NCI-H82 treated with DMSO at 0.1 percent for 48 hours (cell line): ENCODE measurements around the gene SNORC.

Experiments
- DNase-seq: peaks from one replicate; lab custom pipeline; 2025; ENCODE audit not compliant: unreplicated experiment; lab: John Stamatoyannopoulos, UW

The SNORC gene

DNA sequence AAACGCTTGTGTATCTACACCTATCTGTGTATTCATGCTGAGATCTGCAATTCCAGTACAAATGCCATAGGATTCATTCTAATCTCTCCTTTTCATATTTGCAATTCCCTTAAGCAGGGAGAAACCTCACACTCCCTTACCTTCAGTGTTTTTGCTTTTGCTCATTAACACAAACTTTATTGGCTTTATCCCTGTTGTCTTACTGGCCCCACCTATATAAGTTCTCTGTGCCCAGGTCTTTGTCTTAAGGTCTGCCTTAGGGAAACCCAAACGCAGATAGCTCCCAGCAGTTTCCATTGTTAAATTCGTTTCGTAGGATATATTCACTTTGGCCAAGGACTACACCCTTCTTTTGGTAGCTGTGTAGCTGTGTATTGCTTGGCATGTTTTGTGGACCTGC is 4.0 kb upstream of the SNORC start:
- DNase-seq = no peak

DNA sequence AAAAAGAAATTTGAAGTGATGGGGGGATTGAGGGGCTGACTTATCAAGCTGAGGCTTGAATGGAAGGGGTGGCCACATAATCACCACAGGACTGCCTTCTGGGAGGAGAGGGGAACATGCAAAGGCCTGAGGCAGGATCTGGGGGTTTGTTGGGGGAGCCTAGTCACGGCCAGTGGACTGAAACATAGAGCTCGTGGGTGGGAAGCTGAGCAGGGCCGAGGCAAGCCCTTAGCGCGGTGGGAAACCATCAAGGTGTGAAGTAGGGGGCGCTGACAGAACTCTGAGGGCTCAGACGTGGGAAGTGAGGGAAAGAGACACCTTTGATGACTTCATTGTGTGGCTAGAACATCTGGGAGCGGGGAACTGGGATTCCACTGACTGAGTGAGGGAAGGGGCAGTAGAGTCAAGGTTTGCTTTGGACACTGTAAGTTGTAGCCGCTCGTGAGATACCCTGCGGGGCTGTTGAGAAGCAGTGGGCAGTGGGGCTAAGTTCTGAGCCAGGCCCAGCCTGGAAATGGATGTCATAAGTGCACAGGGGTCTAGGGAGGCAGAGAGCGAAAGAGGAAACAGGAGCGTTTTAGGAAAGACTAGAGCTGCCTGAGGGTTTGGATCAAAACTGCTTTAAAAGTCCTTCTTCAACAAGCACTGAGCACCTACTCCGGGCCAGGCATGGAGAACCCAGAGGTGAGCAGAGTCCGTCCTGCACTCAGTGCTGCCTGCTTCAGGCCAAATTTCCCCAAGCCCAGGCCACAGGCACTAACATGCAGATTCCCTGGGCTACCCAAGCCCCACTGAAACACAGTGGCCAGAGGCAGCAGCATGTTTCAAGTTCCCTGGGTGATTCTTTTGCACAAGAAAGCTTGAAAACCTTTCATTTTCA is 686 bp upstream of the SNORC start:
- DNase-seq = no peak

DNA sequence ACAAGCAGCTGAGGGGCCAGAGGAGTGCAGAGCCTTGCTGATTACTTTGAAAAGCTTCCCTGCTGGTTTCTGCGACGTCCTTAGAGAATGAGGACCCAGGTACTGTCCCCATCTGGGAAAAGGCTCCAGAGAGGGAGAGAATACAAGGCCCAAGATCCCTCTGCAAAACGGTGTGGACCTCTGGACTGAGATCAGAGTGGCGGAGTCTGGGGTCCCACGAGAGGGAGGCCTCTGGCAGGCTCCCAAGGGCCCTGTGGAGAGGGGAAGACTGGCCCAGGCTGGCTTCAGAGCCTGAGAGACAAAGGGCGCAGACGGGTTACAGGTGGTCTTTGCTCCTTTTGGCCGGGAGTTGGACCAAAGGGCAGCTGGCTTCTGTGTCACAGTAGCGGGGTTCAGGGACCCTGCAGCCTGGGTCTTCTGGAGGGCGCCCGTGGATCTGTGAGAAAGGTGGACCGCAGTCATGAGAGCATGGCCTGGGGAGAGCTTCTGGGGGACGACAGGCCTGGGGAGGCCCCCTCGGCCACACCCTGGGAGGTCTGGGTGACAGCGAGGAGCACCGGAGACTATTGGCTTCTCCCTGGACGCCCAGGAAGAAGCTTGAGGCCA is 805 bp downstream of the SNORC start:
- no peak for DNase-seq

DNA sequence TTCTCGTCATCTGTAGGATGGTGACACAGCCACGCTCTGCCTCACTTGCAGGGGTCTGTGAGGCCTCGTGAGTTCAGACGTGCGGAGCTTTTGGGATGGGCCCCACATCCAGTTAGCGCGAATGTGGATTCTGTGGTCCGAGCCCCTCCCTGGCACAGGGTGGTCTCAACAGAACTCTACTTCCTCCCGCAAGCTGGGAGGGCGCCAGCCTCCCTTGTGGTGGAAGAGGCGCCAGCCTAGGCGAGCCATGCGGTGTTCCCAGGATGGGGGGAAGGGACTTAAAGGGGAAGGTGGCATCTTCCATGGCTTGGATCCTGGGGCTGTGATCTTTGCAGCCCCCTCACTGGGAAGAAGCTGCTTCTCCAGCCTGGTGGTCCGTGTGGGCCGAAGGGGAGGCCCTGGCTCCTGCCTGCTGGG is 1.4 kb downstream of the SNORC start:
- DNase-seq = no peak

DNA sequence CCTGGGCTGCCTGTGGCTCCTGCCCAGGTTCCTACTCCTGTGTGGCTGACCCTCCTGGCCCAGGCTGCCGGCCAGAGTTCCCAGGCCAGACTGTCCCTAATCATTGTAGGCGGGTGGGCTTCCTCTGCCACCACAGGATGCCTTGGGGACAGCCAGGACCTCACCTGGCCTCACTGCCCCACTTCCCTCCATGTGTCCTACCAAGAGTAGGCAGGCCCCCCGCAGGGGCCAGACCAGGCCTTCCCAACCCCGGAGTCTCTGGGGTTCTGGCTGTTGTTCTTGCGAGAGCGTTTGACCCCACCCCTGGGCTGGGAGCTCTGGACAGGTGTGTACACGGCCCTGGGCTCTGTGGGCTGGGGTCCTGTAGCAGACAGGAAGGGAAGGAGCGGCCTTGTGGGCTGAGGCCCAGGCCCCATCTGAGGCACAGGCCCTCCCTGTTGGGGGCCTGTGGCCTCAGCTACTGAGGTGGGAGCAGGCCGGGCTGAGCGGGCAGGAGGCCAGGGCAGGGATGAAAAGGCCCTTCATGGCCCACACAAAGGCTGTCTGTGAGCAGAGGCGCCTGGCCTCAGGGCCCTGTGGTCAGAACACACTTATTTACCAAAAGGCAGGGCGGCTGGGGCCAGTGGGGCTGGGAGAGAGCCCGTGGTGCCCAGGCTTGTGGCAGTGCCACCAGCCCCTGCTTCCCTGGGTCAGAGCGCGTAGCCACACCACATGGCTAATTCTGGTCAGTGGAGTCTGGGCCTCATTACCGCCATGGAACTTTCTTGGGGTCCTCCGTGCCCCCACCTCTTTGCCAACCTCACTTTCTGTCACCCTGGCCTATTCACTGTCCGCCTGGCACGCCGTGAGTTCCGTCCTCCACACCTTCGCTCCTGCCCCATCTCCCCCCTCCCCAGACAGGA is 2.0 kb downstream of the SNORC start:
- DNase-seq = no peak

DNA sequence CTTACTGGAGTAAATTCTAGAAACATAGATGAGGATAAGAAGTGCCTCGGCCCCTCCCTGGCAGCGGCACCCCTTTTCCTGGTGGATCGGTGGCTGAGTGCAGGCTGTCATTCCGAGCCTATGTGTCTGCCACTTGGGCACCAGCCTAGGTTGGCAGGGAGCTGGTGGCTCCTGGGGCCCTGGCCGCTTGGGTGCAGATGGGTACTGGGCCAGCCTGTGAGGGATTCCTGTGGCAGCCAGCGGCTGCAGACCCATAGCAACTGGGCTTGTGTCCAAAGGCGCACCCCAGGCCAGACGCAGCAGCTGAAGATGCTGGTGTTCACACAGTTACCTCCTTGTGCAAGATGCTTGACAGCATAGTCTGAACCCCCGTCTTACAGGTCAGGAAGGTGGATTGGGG is 2.8 kb downstream of the SNORC start:
- DNase-seq = no peak

DNA sequence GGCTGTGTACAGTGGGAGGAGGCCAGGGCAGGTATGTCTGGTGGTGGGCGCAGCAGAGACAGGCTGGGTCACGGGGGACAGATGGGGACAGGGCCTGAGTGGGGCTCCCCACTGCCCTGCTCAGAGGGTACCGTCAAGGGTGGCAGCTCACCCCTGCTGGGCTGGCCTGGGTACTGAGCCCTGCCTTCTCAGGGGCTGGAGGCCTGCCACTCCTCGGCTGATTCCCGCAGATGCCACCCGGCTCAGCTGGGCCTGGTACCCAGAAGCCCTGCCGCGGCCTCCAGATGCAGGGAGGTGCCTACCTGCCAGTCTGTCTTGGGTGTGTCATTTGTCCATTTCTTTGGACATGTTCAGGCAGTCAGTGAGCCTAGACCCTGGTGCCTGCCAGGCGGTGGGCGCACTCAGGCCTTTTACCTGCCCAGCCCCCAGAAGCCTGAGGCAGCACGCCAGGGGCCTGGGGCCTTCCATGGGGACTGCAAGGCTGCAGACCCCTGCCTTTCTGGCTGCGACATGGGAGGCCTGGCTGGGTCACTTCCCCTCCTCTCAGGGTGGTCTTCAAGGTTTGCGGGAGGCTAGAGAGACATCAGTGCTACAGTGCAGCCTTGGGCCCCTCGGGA is 3.3 kb downstream of the SNORC start:
- no peak for DNase-seq

DNA sequence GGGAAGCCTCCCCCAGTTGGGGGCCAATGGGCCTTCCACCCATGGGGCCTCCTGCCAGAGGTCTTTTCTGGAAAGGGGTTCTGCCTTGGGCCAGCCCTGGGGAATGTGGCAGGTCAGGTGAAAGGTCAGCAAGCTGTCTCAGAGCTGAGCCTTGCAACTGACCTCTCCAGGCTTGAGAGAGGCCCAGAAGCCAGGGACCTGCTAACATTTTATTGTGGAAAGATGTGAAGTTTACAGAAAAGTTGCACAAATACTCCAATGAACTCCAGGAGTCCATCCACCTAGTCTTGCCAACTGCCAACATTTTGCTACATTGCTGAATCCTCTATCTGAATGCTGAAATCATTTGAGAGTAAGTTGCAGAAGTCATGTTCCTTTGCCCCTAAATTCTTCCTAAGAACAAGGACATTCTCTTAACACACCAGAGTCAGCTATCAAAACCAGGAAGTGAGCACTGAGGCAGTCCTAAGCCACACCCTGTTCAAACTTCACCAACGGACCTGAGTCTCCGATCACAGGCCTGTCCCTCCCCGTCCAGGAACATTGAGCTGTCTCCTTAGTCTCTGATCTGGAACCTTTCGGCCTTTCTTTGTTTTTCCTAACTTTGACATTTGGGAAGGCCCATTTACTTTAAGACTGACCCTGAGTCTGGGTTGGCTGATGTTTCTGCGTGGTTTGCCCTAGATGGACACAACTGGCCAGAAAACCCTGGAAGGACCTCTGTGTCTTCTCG is 4.0 kb downstream of the SNORC start:
- DNase-seq = no peak

DNA sequence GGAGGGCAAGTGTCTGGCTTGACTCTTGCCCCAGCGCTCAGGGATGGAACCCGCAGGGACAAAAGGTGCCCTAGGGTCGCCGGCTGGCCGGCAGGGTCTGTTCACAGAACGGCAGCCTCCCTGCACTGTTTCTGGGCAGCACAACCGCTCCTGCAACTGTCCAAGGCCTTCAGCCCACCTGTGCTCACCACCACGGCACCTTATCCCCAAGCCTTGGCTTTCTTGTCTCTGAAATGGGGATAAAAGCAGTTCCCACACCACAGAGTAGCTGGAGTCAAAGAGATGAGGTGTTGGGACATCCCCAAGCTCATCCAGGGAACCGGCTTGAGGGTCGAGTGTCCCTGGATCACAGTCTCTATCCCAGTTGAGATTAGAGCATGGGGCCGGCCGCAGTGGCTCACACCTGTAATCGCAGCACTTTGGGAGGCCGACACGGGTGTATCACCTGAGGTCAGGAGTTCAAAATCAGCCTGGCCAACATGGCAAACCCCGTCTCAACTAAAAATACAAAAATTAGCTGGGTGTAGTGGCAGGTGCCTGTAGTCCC is 4.7 kb downstream of the SNORC start:
- no peak for DNase-seq

DNA sequence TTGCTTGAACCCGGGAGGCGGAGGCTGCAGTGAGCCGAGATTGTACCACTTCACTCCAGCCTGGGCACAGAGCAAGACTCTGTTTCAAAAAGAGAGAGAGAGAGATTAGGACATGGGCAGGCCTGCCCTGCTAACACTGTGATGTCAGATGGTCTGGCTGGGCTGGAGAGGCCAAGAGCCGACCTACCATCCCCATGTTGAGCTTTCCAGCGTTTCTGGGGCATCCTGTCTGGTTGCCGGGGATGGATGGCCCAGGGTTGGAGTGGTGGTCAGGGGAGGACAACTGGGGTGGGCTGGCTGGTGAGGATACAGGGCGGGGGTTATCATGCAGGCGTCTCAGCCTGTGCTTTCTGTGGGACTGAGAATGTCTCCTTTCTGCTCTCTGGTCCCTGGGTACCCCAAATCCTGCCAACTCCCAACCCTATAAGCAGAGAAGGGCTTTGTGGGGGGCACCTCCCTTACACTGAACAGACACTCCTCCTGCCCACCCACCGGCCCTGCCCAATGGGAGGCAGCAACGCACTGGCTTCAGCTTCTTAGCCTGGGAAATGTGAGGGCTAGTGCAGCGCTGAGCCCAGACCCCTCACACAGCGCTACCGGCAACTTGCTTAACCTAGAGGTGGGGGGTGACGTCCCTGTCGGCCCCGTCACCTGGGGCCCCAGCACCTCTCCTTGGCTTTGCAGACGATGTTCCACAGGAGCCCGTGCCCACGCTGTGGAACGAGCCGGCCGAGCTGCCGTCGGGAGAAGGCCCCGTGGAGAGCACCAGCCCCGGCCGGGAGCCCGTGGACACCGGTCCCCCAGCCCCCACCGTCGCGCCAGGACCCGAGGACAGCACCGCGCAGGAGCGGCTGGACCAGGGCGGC is 5.4 kb downstream of the SNORC start:
- no peak for DNase-seq

DNA sequence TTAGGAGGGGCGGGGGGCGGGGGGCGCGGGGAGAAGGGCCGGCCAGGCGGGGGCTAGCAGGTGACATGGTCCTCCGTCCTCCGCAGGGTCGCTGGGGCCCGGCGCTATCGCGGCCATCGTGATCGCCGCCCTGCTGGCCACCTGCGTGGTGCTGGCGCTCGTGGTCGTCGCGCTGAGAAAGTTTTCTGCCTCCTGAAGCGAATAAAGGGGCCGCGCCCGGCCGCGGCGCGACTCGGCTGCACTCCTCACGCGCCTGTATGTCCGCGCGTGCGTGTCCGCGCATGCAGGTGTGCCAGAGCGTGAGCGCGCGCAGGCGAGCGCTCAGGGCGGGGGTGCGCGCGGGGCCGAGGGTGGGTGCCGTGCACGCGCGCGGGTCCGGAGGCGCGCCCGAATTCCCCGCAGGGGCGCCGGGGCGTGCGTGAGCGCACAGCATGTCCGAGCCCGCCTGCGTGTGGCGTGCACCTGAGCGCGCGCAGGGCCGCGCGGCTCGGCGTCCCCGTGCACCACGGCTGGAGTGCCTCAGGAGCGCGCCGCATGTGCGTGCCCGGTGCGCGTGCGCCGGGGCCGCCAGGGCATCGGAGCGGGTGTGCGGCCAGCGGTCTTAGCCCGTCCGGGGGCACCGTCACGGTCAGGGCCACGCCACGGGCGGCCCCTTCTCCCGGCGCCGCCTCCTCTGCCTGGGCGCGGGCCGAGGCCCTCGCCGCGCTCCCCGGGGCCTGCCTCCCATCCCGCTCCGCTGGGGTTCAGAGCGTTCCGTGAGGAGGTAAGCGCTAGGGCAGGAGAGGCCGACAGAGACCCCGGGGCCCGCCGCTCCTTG is 6.3 kb downstream of the SNORC start:
- no peak for DNase-seq

DNA sequence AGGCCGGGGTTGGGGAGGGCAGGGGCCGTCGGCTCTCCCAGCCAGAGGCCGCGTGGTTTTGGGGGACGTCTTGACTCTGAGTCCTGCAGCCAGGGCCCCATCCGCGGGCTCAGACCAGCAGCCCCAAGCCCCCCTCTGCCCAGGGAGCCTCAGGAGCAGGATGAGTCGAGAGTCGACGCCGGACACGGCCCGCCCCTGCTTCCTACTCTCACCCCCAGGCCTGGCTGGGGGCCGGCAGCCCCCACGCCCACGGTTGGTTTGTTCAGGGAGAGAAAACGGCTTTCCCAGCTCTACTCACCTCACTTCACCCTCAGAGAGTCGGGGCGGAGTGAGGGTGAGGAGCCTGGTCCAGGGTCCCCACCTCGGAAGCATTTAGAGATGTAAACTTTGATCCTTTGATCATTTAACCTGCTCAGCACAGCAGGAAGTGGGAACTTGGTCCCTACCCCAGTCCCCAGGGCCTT is 6.9 kb downstream of the SNORC start:
- no peak for DNase-seq

DNA sequence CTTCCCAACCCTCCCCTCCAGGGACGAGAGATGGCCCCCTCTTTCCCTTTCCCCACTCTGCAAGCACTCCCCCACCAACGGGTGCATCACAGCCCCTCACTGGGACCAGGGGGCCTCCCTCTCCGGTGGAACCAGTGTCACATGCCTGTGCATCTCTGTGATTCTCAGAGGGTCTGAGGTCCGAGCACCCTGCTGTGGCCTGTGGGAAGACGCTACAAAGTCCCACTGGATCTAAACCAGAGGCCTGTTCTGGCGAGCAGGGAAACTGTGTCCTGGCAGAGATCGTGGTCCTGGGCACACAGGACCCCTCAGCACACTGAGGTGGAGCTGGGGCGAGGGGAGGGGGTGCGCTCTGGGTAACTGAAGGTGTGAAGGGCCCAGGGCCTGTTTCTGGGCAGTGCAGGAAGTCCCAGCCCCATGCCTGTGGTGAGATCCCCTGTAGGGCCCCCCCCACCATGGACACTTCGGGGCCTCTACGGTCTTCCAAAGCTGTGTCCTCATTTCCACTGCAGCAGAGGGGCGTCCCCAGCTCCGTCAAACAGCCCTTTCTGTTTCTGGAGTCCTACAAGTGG is 8.0 kb downstream of the SNORC start:
- no peak for DNase-seq

DNA sequence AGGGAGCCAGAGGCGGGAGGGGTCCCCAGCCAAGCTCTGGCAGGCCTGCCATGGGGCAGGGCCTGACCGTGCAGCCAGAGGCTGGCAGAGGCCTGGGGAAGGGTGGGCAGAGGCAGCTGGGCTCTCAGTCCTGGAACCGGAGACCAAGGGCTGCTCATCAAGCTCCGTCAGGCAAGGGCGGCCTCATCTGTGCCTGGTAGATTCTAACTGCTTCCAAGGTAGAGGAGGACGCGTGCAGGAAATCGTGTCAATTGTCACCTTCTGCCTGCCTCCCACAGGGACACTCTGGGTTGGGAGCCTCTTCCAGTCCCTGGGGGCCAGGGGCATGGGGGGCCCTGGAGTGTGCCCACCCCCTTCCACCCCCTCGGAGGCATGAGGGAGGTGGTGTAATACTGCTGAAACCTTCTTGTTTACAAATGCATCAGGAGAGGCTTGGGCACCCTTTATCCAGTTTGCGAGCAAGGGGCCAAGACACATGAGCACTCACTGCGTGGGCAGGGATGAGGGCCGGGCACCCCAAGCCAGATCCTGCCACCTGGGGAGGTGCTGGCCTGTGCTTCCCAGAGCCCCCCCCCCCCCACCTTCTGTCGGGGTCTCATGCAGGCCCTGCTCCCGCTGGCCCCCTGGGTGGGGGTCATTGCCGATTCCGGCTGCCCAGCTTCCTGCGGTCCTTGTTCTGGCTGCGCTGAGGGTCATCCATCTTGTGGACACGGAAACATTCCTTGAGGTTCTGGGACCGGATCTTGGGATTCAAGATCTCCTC is 9.0 kb downstream of the SNORC start:
- DNase-seq = no peak

DNA sequence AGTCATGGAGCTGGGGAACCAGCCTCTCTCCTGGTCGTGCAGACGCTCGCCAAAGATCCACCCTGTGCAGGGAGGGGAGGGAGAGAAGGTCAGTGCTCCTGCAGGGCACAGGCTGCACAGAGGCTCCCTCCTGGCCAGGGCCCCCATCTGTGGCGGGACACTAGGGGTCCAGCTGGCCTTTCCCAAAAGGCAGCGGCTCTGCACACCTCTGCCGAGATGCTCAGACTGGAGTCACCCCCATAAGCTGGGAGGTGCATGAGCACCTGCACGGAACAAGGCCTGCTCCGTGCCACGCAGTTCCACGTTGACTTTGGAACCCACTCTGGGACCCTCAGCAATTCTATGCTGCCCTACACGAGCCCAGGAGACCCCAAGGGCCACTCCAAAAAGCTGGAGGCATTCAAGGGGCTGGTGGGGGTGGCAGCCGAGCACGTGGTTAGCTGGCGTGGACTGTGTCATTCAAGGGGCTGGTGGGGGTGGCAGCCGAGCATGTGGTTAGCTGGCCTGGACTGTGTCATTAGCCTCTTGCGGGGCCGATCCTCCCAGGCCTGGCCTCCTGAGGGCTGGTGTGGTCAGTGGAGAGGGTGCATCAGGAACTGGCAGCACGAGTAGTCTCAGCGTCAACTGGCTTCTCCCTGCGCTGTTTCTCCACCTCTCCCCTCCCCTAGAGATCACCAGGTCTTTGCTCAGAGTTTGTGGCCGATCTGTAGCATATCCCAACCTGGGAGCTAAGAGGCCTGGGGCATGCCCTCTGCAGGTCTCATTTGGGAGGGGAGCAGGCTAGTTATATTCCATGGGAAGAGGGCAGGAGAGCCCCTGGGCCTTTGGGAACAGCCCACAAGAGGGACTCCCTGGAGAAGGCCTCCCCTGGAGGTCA is 9.8 kb downstream of the SNORC start:
- DNase-seq = no peak

DNA sequence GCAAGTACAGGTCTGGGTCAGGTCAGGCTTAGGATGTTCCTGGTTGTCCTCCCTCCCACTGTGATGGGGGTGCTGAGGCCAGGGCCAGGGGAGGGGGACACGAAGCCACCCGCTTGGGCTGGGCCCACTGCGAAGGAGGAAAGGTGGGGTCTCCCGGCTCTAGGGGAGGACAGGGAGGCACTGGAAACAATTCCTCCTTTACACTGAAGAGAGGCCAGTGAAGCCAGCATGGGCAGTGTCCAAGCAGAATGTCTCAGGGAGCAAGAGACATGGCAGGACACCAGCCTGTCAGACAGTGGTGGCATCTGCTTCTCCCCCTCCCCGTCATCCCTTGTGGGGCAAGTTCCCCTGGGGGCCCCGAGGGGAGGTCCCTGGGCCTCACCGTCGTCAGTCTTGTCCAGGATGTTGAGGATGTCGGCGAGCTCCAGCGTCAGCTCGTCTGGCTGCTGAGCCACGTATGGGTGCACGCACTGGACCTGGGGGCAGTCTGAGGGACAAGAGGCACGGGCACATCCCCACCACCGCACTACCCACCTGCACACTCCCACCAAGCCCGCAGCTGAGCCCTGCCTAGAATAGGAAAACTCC is 10.8 kb downstream of the SNORC start:
- no peak for DNase-seq
